WI38 (cell line): ENCODE results near the gene CPNE4.

Experiments used
- H3K4me3 ChIP-seq: 2 replicates; pipeline ENCODE4 v1.5.1; 2011; ENCODE audit warnings: low read depth, mild to moderate bottlenecking, control low read depth, low read length
- CTCF ChIP-seq: IDR thresholded peaks from 2 replicates; pipeline ENCODE4 v1.5.1; 2012; ENCODE audit warnings: low read depth, mild to moderate bottlenecking, control low read depth, low read length

CPNE4 gene

GRCh38 chr3:131655070-131655690 lies 379.6 kb downstream of the CPNE4 start:
- no peak overlapping the region for H3K4me3 ChIP-seq
- no peak for TF ChIP-seq CTCF

GRCh38 chr3:131645638-131646037 lies 389.2 kb downstream of the CPNE4 start:
- no peak for TF ChIP-seq CTCF
- no peak overlapping the region for H3K4me3 ChIP-seq

GRCh38 chr3:131636266-131636775 lies 398.5 kb downstream of the CPNE4 start:
- no peak overlapping the region for H3K4me3 ChIP-seq
- no peak for TF ChIP-seq CTCF

GRCh38 chr3:131630807-131631206 lies 404.0 kb downstream of the CPNE4 start:
- H3K4me3 ChIP-seq: no peak overlapping the region
- no peak for TF ChIP-seq CTCF

GRCh38 chr3:131630097-131630496 lies 404.7 kb downstream of the CPNE4 start:
- no peak for TF ChIP-seq CTCF
- no peak overlapping the region for H3K4me3 ChIP-seq

- H3K4me3 ChIP-seq: no peak overlapping the region
- no peak for TF ChIP-seq CTCF
Measured at GRCh38 chr3:131623431-131623830, 411.4 kb downstream of the CPNE4 start.

- no peak overlapping the region for H3K4me3 ChIP-seq
- no peak for TF ChIP-seq CTCF
Measured at GRCh38 chr3:131622726-131623125, 412.1 kb downstream of the CPNE4 start.
